Cardiac fibroblast (primary cell): ENCODE measurements around the gene IL22RA2.

Experiments used
- DNase-seq, 2 donors: peaks; one replicate each; pipeline versions ENCODE4 v3.0.0 to v3.0.0-alpha.2; 2010; ENCODE audit warnings: low read depth in 2 of 2
- H3K4me3 ChIP-seq, 2 donors: replicated peaks in 1 of 2; 1 replicate in 1 of 2; 2 replicates in 1 of 2; pipeline ENCODE4 v1.5.1; 2011; ENCODE audit warnings: low read depth in 2 of 2, low read length in 2 of 2, mild to moderate bottlenecking in 2 of 2, moderate library complexity in 1 of 2
- CTCF ChIP-seq: IDR thresholded peaks from one replicate; pipeline ENCODE4 v1.5.1; 2011; ENCODE audit warnings: low read depth, mild to moderate bottlenecking, low read length, inconsistent platforms

The IL22RA2 gene

GRCh38 chr6:137094411-137095008, 78.9 kb downstream of the IL22RA2 start:
- TF ChIP-seq CTCF: peak; percentile 64
- DNase-seq: peak; percentile 84 to 93
- no peak overlapping the region for H3K4me3 ChIP-seq
